Measurements from ENCODE around the gene L3MBTL2.

The L3MBTL2 gene

DNA sequence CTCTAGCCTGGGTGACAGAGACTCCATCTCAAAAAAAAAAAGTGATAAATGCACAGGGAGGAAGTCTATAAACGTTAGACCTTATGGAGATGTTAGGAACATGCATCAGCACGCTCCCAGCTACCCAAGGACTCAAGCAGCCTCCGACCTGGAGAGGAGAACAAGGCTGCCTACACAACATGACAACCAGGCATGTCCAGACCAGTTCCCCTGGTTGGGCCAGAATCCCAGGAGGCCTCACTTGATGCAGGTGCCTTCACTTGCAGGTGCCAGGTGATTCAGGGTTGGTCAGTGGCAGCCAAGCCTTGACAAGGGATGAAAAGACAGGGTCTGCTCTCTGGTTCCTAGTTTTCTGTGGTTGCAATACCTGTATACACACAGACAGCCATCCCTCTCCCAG is 75.0 kb downstream of the L3MBTL2 start:
- POLR2A ChIA-PET: no interaction called here

GRCh38 chr22:41280854-41281253 is 75.7 kb downstream of the L3MBTL2 start:
- no peak for DNase-seq (ENCODE audit: extremely low spot score)
- ChIA-PET CTCF (no interaction called here), POLR2A (interaction anchor here (1.3 kb wide), 1 partner anchor 166 kb away, joined by 3 read pairs; the partner anchor contains the start of gene TOB2)
- no peak for TF ChIP-seq FOXK2 (IDR thresholded peaks at IDR 0.05)
- TF ChIP-seq LEF1 (IDR thresholded peaks at IDR 0.05; ENCODE audit: borderline replicate concordance): no peak
- TF ChIP-seq HDGF (IDR thresholded peaks at IDR 0.05; ENCODE audit: borderline replicate concordance): no peak
- TF ChIP-seq TARDBP (IDR thresholded peaks at IDR 0.05): no peak
- no peak for TF ChIP-seq ZNF384 (IDR thresholded peaks at IDR 0.05)
- no peak for TF ChIP-seq PKNOX1 (IDR thresholded peaks at IDR 0.05)
- no peak for TF ChIP-seq FOXM1 (IDR thresholded peaks at IDR 0.05; ENCODE audit: borderline replicate concordance)
- no peak for TF ChIP-seq CTBP1 (IDR thresholded peaks at IDR 0.05; ENCODE audit: borderline replicate concordance)
- no peak for TF ChIP-seq ELF4 (IDR thresholded peaks at IDR 0.05)
- no peak for TF ChIP-seq FOXA1 (IDR thresholded peaks at IDR 0.05)
- no peak for TF ChIP-seq NFRKB (IDR thresholded peaks at IDR 0.05)
- TF ChIP-seq SUZ12 (IDR thresholded peaks at IDR 0.05): no peak
- no peak for TF ChIP-seq SP1 (IDR thresholded peaks at IDR 0.05)
- TF ChIP-seq L3MBTL2 (conservative IDR thresholded peaks at IDR 0.05): no peak
- no peak for TF ChIP-seq BHLHE40 (IDR thresholded peaks at IDR 0.05; ENCODE audit: borderline replicate concordance)
- TF ChIP-seq ARNT (IDR thresholded peaks at IDR 0.05): no peak

More for the DNA sequence above, 75.0 kb downstream of the L3MBTL2 start:
- CTCF ChIA-PET: no interaction called here
- DNase-seq (ENCODE audit: extremely low spot score): no peak
- TF ChIP-seq BHLHE40 (IDR thresholded peaks at IDR 0.05; ENCODE audit: borderline replicate concordance): no peak
- no peak for TF ChIP-seq FOXK2 (IDR thresholded peaks at IDR 0.05)
- no peak for TF ChIP-seq PKNOX1 (IDR thresholded peaks at IDR 0.05)
